ENCODE measurements around the gene OLR1. TPM values are rescaled to one million over a fixed set of nuclear protein-coding genes. Genes with fewer than 3 reads are reported as not detected.

The OLR1 gene
- total RNA-seq, 2 experiments from 2014 or later, result not detected

Other genes with a start within 250 kb of the OLR1 start
- not detected for gene CLEC2A, start 239.8 kb downstream of the OLR1 start, total RNA-seq
- 1 to 10 TPM in 1 of 2 experiments, under 1 TPM in 1; 0.40 to 1.6 TPM for gene CLEC12A, start 200.7 kb downstream of the OLR1 start, total RNA-seq
- gene CLEC1B, start 173.0 kb downstream of the OLR1 start, total RNA-seq, result not detected
- gene CLEC12B, start 161.5 kb downstream of the OLR1 start, total RNA-seq, result not detected
- not detected for gene CLEC9A, start 141.4 kb downstream of the OLR1 start, total RNA-seq
- gene CLEC1A, start 73.1 kb downstream of the OLR1 start, total RNA-seq, result not detected
- gene CLEC7A, start 41.9 kb downstream of the OLR1 start, total RNA-seq, result under 1 TPM in 1 of 2 experiments, not detected in 1; 0.26 TPM
- not detected for gene TMEM52B, start 6.9 kb upstream of the OLR1 start, total RNA-seq
- 10 to 100 TPM; 29.3 to 47.5 TPM for gene GABARAPL1, start 40.7 kb upstream of the OLR1 start, total RNA-seq
- 10 to 100 TPM; 60.0 to 95.9 TPM for gene KLRD1, start 135.7 kb upstream of the OLR1 start, total RNA-seq
- gene KLRK1, start 217.9 kb upstream of the OLR1 start, total RNA-seq, result 100 to 1,000 TPM; 135 to 195 TPM
- 10 to 100 TPM; 29.2 to 33.7 TPM for gene KLRC4, start 237.6 kb upstream of the OLR1 start, total RNA-seq
- gene KLRC3, start 248.5 kb upstream of the OLR1 start, total RNA-seq, result 1 to 10 TPM; 6.2 to 9.9 TPM

Data from activated CD8-positive, alpha-beta memory T cell treated with anti-CD3 and anti-CD28 coated beads, Interleukin-2, amount 10 ng/mL, durations not matched to agents 7 days and 5 days (primary cell).